H1 (cell line): ENCODE data around the gene PEPD. TPM values are rescaled to one million over a fixed set of nuclear protein-coding genes. Genes with fewer than 3 reads are reported as not detected.

Experiments
- EP300 ChIP-seq, 2 experiments: IDR thresholded peaks; 1 replicate in 1 of 2; 2 replicates in 1 of 2; pipeline ENCODE4 v1.6.1; 2011 to 2012; ENCODE audit warnings: low read depth in 2 of 2, low read length in 2 of 2, mild to moderate bottlenecking in 2 of 2, borderline replicate concordance in 1 of 2, inconsistent platforms in 1 of 2, moderate library complexity in 1 of 2
- SUZ12 ChIP-seq: fragments of 200-600 bp; sonication (generic); IDR thresholded peaks from 2 replicates; pipeline ENCODE4 v1.6.1; 2012; ENCODE audit warnings: mild to moderate bottlenecking, inconsistent platforms, low read length, moderate library complexity, mixed read lengths
- TCF12 ChIP-seq: IDR thresholded peaks from 2 replicates; pipeline ENCODE4 v1.6.1; 2011; ENCODE audit warnings: low read depth, mild to moderate bottlenecking, low read length
- ZNF274 ChIP-seq: IDR thresholded peaks from 2 replicates; pipeline ENCODE4 v1.7.0; 2012; ENCODE audit warnings: low read length, borderline replicate concordance; ENCODE audit errors: extremely low read depth
- polyA plus RNA-seq, 7 experiments: library from polyadenylated mRNA; depleted of rRNA in 3 of 7; stranded (reverse) in 5 of 7; unstranded in 2 of 7; fragments of >200 nt in 5 of 7; fragments of 200-250 nt in 2 of 7; gene quantifications; 1 replicate in 5 of 7; 2 replicates in 1 of 7; 4 replicates in 1 of 7; pipeline versions ENCODE4 v1.2.1 to v1.2.3, GENCODE V29; 2011 to 2013; ENCODE audit warnings: missing spikeins in 2 of 7, mixed read lengths in 2 of 7
- total RNA-seq: library from RNA; stranded (reverse); fragmentation: NEBNext Ultra II Directional; extraction: Animal tissue kit (Norgen Biotek cat#: 25700); gene quantifications from 2 replicates; pipeline ENCODE4 v1.2.1, GENCODE V29; 2021

Gene PEPD
- total and polyA plus RNA-seq, 2 of the 8 experiments (the other 6 are each of a cell fraction or from before 2014, with no cell fraction given) = 84.1 to 178 TPM

DNA sequence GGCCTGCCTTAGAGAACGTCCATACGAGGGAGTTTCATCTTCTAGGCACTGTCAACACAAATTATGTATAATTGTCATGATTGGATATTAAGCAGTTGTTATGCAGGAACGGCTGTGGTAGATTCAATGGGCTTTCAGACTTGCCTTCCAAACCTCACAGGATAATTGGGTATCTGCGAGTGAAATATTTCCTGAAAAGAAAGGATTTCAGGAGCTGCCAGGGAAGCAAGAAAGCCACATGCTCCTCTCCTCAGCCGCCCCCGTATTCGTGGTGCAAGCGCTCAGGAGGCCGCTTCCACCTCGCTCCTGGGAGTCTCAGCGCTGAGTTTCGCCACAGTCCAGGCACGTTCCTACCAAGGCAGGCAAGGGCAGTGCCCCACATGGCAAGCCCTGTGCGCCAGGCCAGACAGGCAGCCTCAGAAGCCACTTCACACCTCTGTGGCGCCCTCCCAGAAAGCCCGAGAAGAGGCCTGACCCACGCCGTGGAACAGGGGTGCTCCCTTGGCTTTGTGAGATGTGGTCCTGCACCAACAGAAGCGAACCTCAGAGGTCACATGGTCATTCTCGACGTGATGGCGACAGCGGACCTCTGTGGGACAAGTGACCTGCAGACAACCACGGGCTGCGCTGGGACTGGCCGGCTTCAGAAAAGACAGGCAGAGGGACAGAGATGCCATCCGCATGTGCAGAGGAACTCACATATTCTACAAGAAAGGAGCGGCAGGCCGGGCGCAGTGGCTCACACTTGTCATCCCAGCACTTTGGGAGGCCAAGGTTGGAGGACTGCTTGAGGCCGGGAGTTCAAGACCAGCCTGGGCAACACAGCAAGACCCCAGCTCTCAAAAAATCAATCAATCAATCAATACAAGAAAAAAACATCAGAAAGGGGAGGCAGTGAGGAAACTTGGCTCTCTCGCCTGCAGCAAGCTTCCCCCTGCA is 106.7 kb downstream of the PEPD start (continued):
- TF ChIP-seq EP300 (IDR thresholded peaks at IDR 0.05; ENCODE audit: borderline replicate concordance in 1 of 2, low read depth in 2 of 2, low read length in 2 of 2) = no peak
- no peak for TF ChIP-seq TCF12
- no peak for TF ChIP-seq SUZ12
- TF ChIP-seq ZNF274 = no peak
